GM21367 (cell line): ENCODE data around the gene SNCB.

Experiments
- ATAC-seq: cut with Tn5 transposase; IDR thresholded peaks from one replicate; pipeline ENCODE4 v1.9.1; 2021; ENCODE audit not compliant: unreplicated experiment

The SNCB gene

GRCh38 chr5:176629853-176630680 is at the start of gene SNCB, which contains the start of gene EIF4E1B:
SNCB (minus strand) TSS chr5:176630534; CDS start chr5:176629654, 880 bp downstream.
EIF4E1B (plus strand) TSS chr5:176630675; CDS start chr5:176642788, 12,113 bp downstream.
- ATAC-seq: peak; percentile 75

GRCh38 chr5:176679365-176680225 is 49.3 kb upstream of the SNCB start:
- no peak for ATAC-seq

GRCh38 chr5:176678584-176678983 is 48.2 kb upstream of the SNCB start:
- ATAC-seq: no peak

- ATAC-seq: no peak
Measured at GRCh38 chr5:176677209-176677939, 47.0 kb upstream of the SNCB start.

- ATAC-seq: peak; percentile 47
Measured at GRCh38 chr5:176676361-176676824, 46.1 kb upstream of the SNCB start.

GRCh38 chr5:176675676-176676360 is 45.5 kb upstream of the SNCB start:
- ATAC-seq: no peak

- no peak for ATAC-seq
Measured at GRCh38 chr5:176674799-176675198, 44.5 kb upstream of the SNCB start.

- ATAC-seq: no peak
Measured at GRCh38 chr5:176673651-176674583, 43.6 kb upstream of the SNCB start.

- ATAC-seq: no peak
Measured at GRCh38 chr5:176671890-176672747, 41.8 kb upstream of the SNCB start.

- no peak for ATAC-seq
Measured at GRCh38 chr5:176671399-176671798, 41.1 kb upstream of the SNCB start.

GRCh38 chr5:176670449-176670848 is 40.1 kb upstream of the SNCB start:
- no peak for ATAC-seq

GRCh38 chr5:176667637-176668036 is 37.3 kb upstream of the SNCB start:
- no peak for ATAC-seq

GRCh38 chr5:176665517-176665916 is 35.2 kb upstream of the SNCB start:
- ATAC-seq: no peak

- no peak for ATAC-seq
Measured at GRCh38 chr5:176664886-176665285, 34.6 kb upstream of the SNCB start.

- ATAC-seq: no peak
Measured at GRCh38 chr5:176664479-176664878, 34.1 kb upstream of the SNCB start.

- no peak for ATAC-seq
Measured at GRCh38 chr5:176663566-176663965, 33.2 kb upstream of the SNCB start.

- ATAC-seq: no peak
Measured at GRCh38 chr5:176662371-176663333, 32.3 kb upstream of the SNCB start.
